Subcutaneous abdominal adipose tissue (tissue), 5 donors: ENCODE data around the gene PTGES.

ENCODE experiments used
- H3K27ac ChIP-seq: one replicate; pipeline ENCODE4 v1.7.0; 2013; ENCODE audit warnings: low read depth, mild to moderate bottlenecking, inconsistent platforms, low read length, moderate library complexity
- H3K27me3 ChIP-seq, 5 donors: one replicate each; pipeline ENCODE4 v1.7.0; 2013; ENCODE audit warnings: low read length in 5 of 5, inconsistent platforms in 1 of 5; ENCODE audit not compliant: control insufficient read depth in 5 of 5, insufficient read depth in 4 of 5
- H3K36me3 ChIP-seq, 5 donors: one replicate each; pipeline ENCODE4 v1.7.0; 2013; ENCODE audit warnings: low read length in 5 of 5; ENCODE audit not compliant: control insufficient read depth in 5 of 5, insufficient read depth in 5 of 5
- H3K4me1 ChIP-seq, 5 donors: one replicate each; pipeline ENCODE4 v1.7.0; 2013; ENCODE audit warnings: low read length in 5 of 5, mild to moderate bottlenecking in 3 of 5, moderate library complexity in 1 of 5; ENCODE audit not compliant: control insufficient read depth in 5 of 5, insufficient read depth in 5 of 5
- H3K4me3 ChIP-seq, 5 donors: one replicate each; pipeline ENCODE4 v1.7.0; 2013; ENCODE audit warnings: low read length in 5 of 5, low read depth in 1 of 5
- H3K9ac ChIP-seq, 5 donors: one replicate each; pipeline ENCODE4 v1.7.0; 2013; ENCODE audit warnings: low read length in 5 of 5, mild to moderate bottlenecking in 4 of 5, moderate library complexity in 3 of 5
- H3K9me3 ChIP-seq, 5 donors: one replicate each; pipeline ENCODE4 v1.7.0; 2013; ENCODE audit warnings: low read length in 5 of 5; ENCODE audit not compliant: control insufficient read depth in 5 of 5
- donor health status: healthy.
- donor health status: healthy.
- donor health status: healthy.
- donor health status: healthy.
- donor health status: healthy.

PTGES gene

GRCh38 chr9:129698254-129698757, 54.5 kb downstream of the PTGES start:
- Histone ChIP-seq H3K27ac (no peak overlapping the region), H3K27me3 (peaks cover 20 to 40% (median 25%) of the 10 kb centered on the region in 5 donors), H3K9ac (no peak overlapping the region), H3K4me3 (peak overlapping the region in 1 of 5 donors; percentile 2), H3K36me3 (no peaks in the 10 kb centered on the region), H3K4me1 (peaks cover 5 to 23% (median 18%) of the 10 kb centered on the region in 5 donors), H3K9me3 (no peaks in the 10 kb centered on the region)

GRCh38 chr9:129697656-129698253, 55.1 kb downstream of the PTGES start:
- H3K36me3 ChIP-seq, result no peaks in the 10 kb centered on the region
- H3K4me1 ChIP-seq, result peaks cover 3 to 17% (median 13%) of the 10 kb centered on the region in 5 donors
- peaks cover 20 to 40% (median 25%) of the 10 kb centered on the region in 5 donors for H3K27me3 ChIP-seq
- no peaks in the 10 kb centered on the region for H3K9me3 ChIP-seq
- H3K4me3 ChIP-seq, result peak overlapping the region in 2 of 5 donors; percentile 22 to 23
- H3K9ac ChIP-seq, result no peak overlapping the region
- no peak overlapping the region for H3K27ac ChIP-seq

GRCh38 chr9:129696944-129697655, 55.7 kb downstream of the PTGES start:
- Histone ChIP-seq H3K27ac (no peak overlapping the region), H3K9ac (no peak overlapping the region), H3K4me3 (peak overlapping the region in 4 of 5 donors; percentile 22 to 36 (median 26)), H3K27me3 (peaks cover 20 to 40% (median 25%) of the 10 kb centered on the region in 5 donors), H3K36me3 (no peaks in the 10 kb centered on the region), H3K9me3 (peaks cover 0 to 2% (median 0%) of the 10 kb centered on the region in 5 donors), H3K4me1 (peaks cover 0 to 13% (median 7%) of the 10 kb centered on the region in 5 donors)

GRCh38 chr9:129695870-129696269, 57.0 kb downstream of the PTGES start:
- Histone ChIP-seq H3K4me3 (no peak overlapping the region), H3K9me3 (peaks cover 0 to 2% (median 0%) of the 10 kb centered on the region in 5 donors), H3K27ac (no peak overlapping the region), H3K4me1 (peaks cover 0 to 13% (median 7%) of the 10 kb centered on the region in 5 donors), H3K36me3 (no peaks in the 10 kb centered on the region), H3K9ac (no peak overlapping the region), H3K27me3 (peaks cover 20 to 40% (median 25%) of the 10 kb centered on the region in 5 donors)

- no peak overlapping the region for H3K9ac ChIP-seq
- H3K27me3 ChIP-seq, result peaks cover 14 to 34% (median 22%) of the 10 kb centered on the region in 5 donors
- peaks cover 0 to 2% (median 0%) of the 10 kb centered on the region in 5 donors for H3K9me3 ChIP-seq
- no peak overlapping the region for H3K27ac ChIP-seq
- H3K4me1 ChIP-seq, result peaks cover 0 to 13% (median 7%) of the 10 kb centered on the region in 5 donors
- no peaks in the 10 kb centered on the region for H3K36me3 ChIP-seq
- no peak overlapping the region for H3K4me3 ChIP-seq
Measured at GRCh38 chr9:129694243-129694646, 58.6 kb downstream of the PTGES start.

- peaks cover 0 to 13% (median 7%) of the 10 kb centered on the region in 5 donors for H3K4me1 ChIP-seq
Measured at GRCh38 chr9:129693741-129694140, 59.1 kb downstream of the PTGES start.

GRCh38 chr9:129692534-129692933, 60.3 kb downstream of the PTGES start:
- H3K9me3 ChIP-seq, result peaks cover 0 to 2% (median 0%) of the 10 kb centered on the region in 5 donors
- no peak overlapping the region for H3K4me3 ChIP-seq
- H3K4me1 ChIP-seq, result peaks cover 0 to 8% (median 5%) of the 10 kb centered on the region in 5 donors
- no peaks in the 10 kb centered on the region for H3K36me3 ChIP-seq
- peaks cover 6 to 22% (median 13%) of the 10 kb centered on the region in 5 donors for H3K27me3 ChIP-seq
- H3K9ac ChIP-seq, result no peak overlapping the region
- H3K27ac ChIP-seq, result no peak overlapping the region

More at GRCh38 chr9:129693741-129694140, 59.1 kb downstream of the PTGES start:
- Histone ChIP-seq H3K27me3 (peaks cover 12 to 32% (median 21%) of the 10 kb centered on the region in 5 donors), H3K27ac (no peak overlapping the region), H3K9me3 (peaks cover 0 to 2% (median 0%) of the 10 kb centered on the region in 5 donors), H3K4me3 (no peak overlapping the region), H3K9ac (no peak overlapping the region), H3K36me3 (no peaks in the 10 kb centered on the region)
